WTC11 (cell line): ENCODE measurements around the gene CTNNA2. TPM values are rescaled to one million over a fixed set of nuclear protein-coding genes. Genes with fewer than 3 reads are reported as not detected.

Source experiments
- ATAC-seq: fragments of 200-7000 bp; cut with Tn5 transposase; 2 replicates; pipeline ENCODE4 v1.10.0; 2021; ENCODE audit warnings: mild to moderate bottlenecking, moderate library complexity
- CTCF ChIA-PET: fragments of 300-600 bp; sonication (Branson Sonifier 250); formaldehyde crosslinking; loops from one replicate; lab custom pipeline; 2021; ENCODE audit warnings: antibody characterized with exemption; lab: Charles Lee
- POLR2A ChIA-PET: fragments of 350-600 bp; sonication (Branson Sonifier 250); formaldehyde crosslinking; loops from one replicate; lab custom pipeline; 2021; ENCODE audit warnings: antibody characterized with exemption; lab: Charles Lee
- DNase-seq: peaks from one replicate; pipeline ENCODE4 v3.0.0; 2021; ENCODE audit warnings: low spot score
- H3K27ac Mint-ChIP-seq: 2 replicates; pipeline ENCODE4 v1.8.0; 2021; ENCODE audit warnings: mixed read lengths
- H3K27me3 Mint-ChIP-seq: 2 replicates; pipeline ENCODE4 v1.8.0; 2021; ENCODE audit warnings: low read depth, mild to moderate bottlenecking, moderate library complexity, mixed read lengths
- H3K36me3 Mint-ChIP-seq: 2 replicates; pipeline ENCODE4 v1.8.0; 2021; ENCODE audit warnings: mixed read lengths
- H3K4me1 Mint-ChIP-seq: 2 replicates; pipeline ENCODE4 v1.8.0; 2022; ENCODE audit warnings: mixed read lengths
- H3K4me3 Mint-ChIP-seq: 2 replicates; pipeline ENCODE4 v1.8.0; 2021; ENCODE audit warnings: mild to moderate bottlenecking, moderate library complexity, mixed read lengths
- H3K9me3 Mint-ChIP-seq: 2 replicates; pipeline ENCODE4 v1.8.0; 2021; ENCODE audit warnings: mixed read lengths
- ARID4B ChIP-seq: sonication (generic); formaldehyde crosslinking; IDR thresholded peaks from 2 replicates; pipeline ENCODE4 v1.8.0; 2023; ENCODE audit warnings: missing genetic modification reagents, mild to moderate bottlenecking, borderline replicate concordance
- ATF3 ChIP-seq: sonication (generic); formaldehyde crosslinking; conservative IDR thresholded peaks from 2 replicates; pipeline ENCODE4 v1.8.1; 2022; ENCODE audit warnings: mild to moderate bottlenecking, missing genetic modification reagents
- CDX4 ChIP-seq: fragments of 250-450 bp; sonication (Bioruptor Pico); IDR thresholded peaks from 2 replicates; pipeline ENCODE4 v1.9.0; 2021; ENCODE audit warnings: moderate library complexity, mild to moderate bottlenecking, inconsistent platforms, borderline replicate concordance
- CREM ChIP-seq: sonication (generic); formaldehyde crosslinking; IDR thresholded peaks from 2 replicates; pipeline ENCODE4 v1.8.1; 2022; ENCODE audit warnings: mild to moderate bottlenecking, missing genetic modification reagents, moderate library complexity
- E2F4 ChIP-seq: sonication (generic); formaldehyde crosslinking; IDR thresholded peaks from 2 replicates; pipeline ENCODE4 v1.8.1; 2022; ENCODE audit warnings: low read depth, mild to moderate bottlenecking, moderate library complexity, missing genetic modification reagents, borderline replicate concordance
- ESRRA ChIP-seq: sonication (generic); formaldehyde crosslinking; IDR thresholded peaks from 2 replicates; pipeline ENCODE4 v1.8.1; 2022; ENCODE audit warnings: mild to moderate bottlenecking, missing genetic modification reagents, borderline replicate concordance
- FOXJ3 ChIP-seq: sonication (generic); formaldehyde crosslinking; IDR thresholded peaks from 2 replicates; pipeline ENCODE4 v1.9.0; 2021; ENCODE audit warnings: missing genetic modification reagents, mild to moderate bottlenecking, borderline replicate concordance
- FOXP1 ChIP-seq: sonication (generic); formaldehyde crosslinking; IDR thresholded peaks from 2 replicates; pipeline ENCODE4 v1.8.0; 2022; ENCODE audit warnings: missing genetic modification reagents, mild to moderate bottlenecking, moderate library complexity, borderline replicate concordance
- JUN ChIP-seq: sonication (generic); formaldehyde crosslinking; IDR thresholded peaks from 2 replicates; pipeline ENCODE4 v1.8.0; 2023; ENCODE audit warnings: mild to moderate bottlenecking, missing genetic modification reagents
- MXD4 ChIP-seq: fragments of 250-450 bp; sonication (Bioruptor Pico); IDR thresholded peaks from 2 replicates; pipeline ENCODE4 v1.8.0; 2021; ENCODE audit warnings: mild to moderate bottlenecking, moderate library complexity, borderline replicate concordance
- NFATC4 ChIP-seq: fragments of 250-450 bp; sonication (Bioruptor Pico); IDR thresholded peaks from 2 replicates; pipeline ENCODE4 v1.9.0; 2021; ENCODE audit warnings: mild to moderate bottlenecking
- SOX15 ChIP-seq: fragments of 250-450 bp; sonication (Bioruptor Pico); IDR thresholded peaks from 2 replicates; pipeline ENCODE4 v1.9.0; 2021; ENCODE audit warnings: mild to moderate bottlenecking
- SP1 ChIP-seq: sonication (generic); formaldehyde crosslinking; conservative IDR thresholded peaks from 2 replicates; pipeline ENCODE4 v1.8.1; 2022; ENCODE audit warnings: missing genetic modification reagents
- TP53 ChIP-seq: sonication (generic); formaldehyde crosslinking; IDR thresholded peaks from 2 replicates; pipeline ENCODE4 v1.8.1; 2023; ENCODE audit warnings: mild to moderate bottlenecking, missing genetic modification reagents
- USF2 ChIP-seq: sonication (generic); formaldehyde crosslinking; IDR thresholded peaks from 2 replicates; pipeline ENCODE4 v1.8.1; 2023; ENCODE audit warnings: mild to moderate bottlenecking, missing genetic modification reagents, moderate library complexity
- ZNF138 ChIP-seq: sonication (generic); formaldehyde crosslinking; conservative IDR thresholded peaks from 2 replicates; pipeline ENCODE4 v1.8.1; 2022; ENCODE audit warnings: mild to moderate bottlenecking, moderate library complexity, missing genetic modification reagents
- ZNF263 ChIP-seq: sonication (generic); formaldehyde crosslinking; IDR thresholded peaks from 2 replicates; pipeline ENCODE4 v1.8.1; 2022; ENCODE audit warnings: low read depth, mild to moderate bottlenecking, moderate library complexity, missing genetic modification reagents
- ZNF396 ChIP-seq: fragments of 250-450 bp; sonication (Bioruptor Pico); IDR thresholded peaks from 2 replicates; pipeline ENCODE4 v1.8.0; 2021; ENCODE audit warnings: mild to moderate bottlenecking, moderate library complexity, borderline replicate concordance
- ZNF512 ChIP-seq: sonication (generic); formaldehyde crosslinking; IDR thresholded peaks from 2 replicates; pipeline ENCODE4 v1.8.1; 2022; ENCODE audit warnings: missing genetic modification reagents, borderline replicate concordance
- total RNA-seq: library from RNA; stranded (reverse); gene quantifications from 3 replicates; pipeline ENCODE4 v1.2.3, GENCODE V29; 2021

The CTNNA2 gene
- total RNA-seq, 1 experiment from 2014 or later: 3.8 TPM

GRCh38 chr2:80022018-80022417, 509.2 kb downstream of the CTNNA2 start (continued):
- TF ChIP-seq CDX4 (CRISPR knock-in tag) (no peak), ATF3 (no peak), NFATC4 (CRISPR knock-in tag) (no peak), CREM (CRISPR knock-in tag) (no peak)

GRCh38 chr2:80026040-80026729, 513.3 kb downstream of the CTNNA2 start:
- Mint-ChIP-seq H3K4me1 (peaks cover 16% of the 10 kb centered on the region), H3K36me3 (no peaks in the 10 kb centered on the region), H3K4me3 (no peak overlapping the region), H3K27me3 (no peaks in the 10 kb centered on the region; the same call in 1 of the 2 replicates), H3K9me3 (peaks cover 12% of the 10 kb centered on the region)
- CTCF ChIA-PET: interaction anchor here (1.1 kb wide), 1 partner anchor 213 kb away, joined by 3 read pairs; no protein-coding TSS in a partner anchor
- DNase-seq: no peak
- TF ChIP-seq ARID4B (CRISPR knock-in tag): no peak
- TF ChIP-seq, all 79 proteins: peak for 0
- no peak overlapping the region for H3K27ac Mint-ChIP-seq
- ATAC-seq: no peak
- POLR2A ChIA-PET: no interaction called here

- Mint-ChIP-seq H3K4me3 (no peak overlapping the region), H3K9me3 (peaks cover 6% of the 10 kb centered on the region), H3K36me3 (no peaks in the 10 kb centered on the region), H3K27me3 (no peaks in the 10 kb centered on the region; the same call in 1 of the 2 replicates), H3K4me1 (peaks cover 9% of the 10 kb centered on the region)
- DNase-seq: no peak
- ChIA-PET POLR2A (no interaction called here), CTCF (no interaction called here)
- TF ChIP-seq ZNF396: no peak
- no peak for TF ChIP-seq FOXJ3 (CRISPR knock-in tag)
- no peak for TF ChIP-seq SOX15
- TF ChIP-seq E2F4 (CRISPR knock-in tag): no peak
- TF ChIP-seq, all 79 proteins: peak for 0
- ATAC-seq: no peak
- H3K27ac Mint-ChIP-seq: no peak overlapping the region
Observed at GRCh38 chr2:80028051-80028450, 515.2 kb downstream of the CTNNA2 start.

GRCh38 chr2:80028584-80028983, 515.7 kb downstream of the CTNNA2 start:
- Mint-ChIP-seq H3K36me3 (no peaks in the 10 kb centered on the region), H3K4me1 (peaks cover 9% of the 10 kb centered on the region), H3K27ac (no peak overlapping the region), H3K27me3 (no peaks in the 10 kb centered on the region; the same call in 1 of the 2 replicates), H3K9me3 (peaks cover 6% of the 10 kb centered on the region), H3K4me3 (no peak overlapping the region)
- POLR2A ChIA-PET: no interaction called here
- no peak for DNase-seq
- TF ChIP-seq ESRRA (CRISPR knock-in tag) (no peak), ZNF138 (CRISPR knock-in tag) (no peak), USF2 (CRISPR knock-in tag) (no peak), FOXP1 (CRISPR knock-in tag) (no peak), ZNF512 (CRISPR knock-in tag) (no peak), TP53 (CRISPR knock-in tag) (no peak), JUN (CRISPR knock-in tag) (no peak), ZNF263 (CRISPR knock-in tag) (no peak), SP1 (CRISPR knock-in tag) (no peak), MXD4 (CRISPR knock-in tag) (no peak), E2F4 (CRISPR knock-in tag) (no peak)
- CTCF ChIA-PET: no interaction called here
- ATAC-seq: no peak
